ENCODE data around the gene HIBCH. TPM values are rescaled to one million over a fixed set of nuclear protein-coding genes. Genes with fewer than 3 reads are reported as not detected.
"Not testable (repeated sequence)": the region's sequence is repeated elsewhere in the genome, so short reads cannot be mapped to it uniquely, and the experiment has no call there.

HIBCH gene
- 13.2 and 15.4 TPM in 2 replicates for total RNA-seq (2014; rRNA removed; shearing (Covaris generic))

GRCh38 chr2:190319555-190320498, at the start of gene HIBCH:
HIBCH (minus strand) TSS chr2:190319826; CDS start chr2:190319750, 76 bp downstream.
- DNase-seq (ENCODE audit: low spot score) = peak; percentile 99

DNA sequence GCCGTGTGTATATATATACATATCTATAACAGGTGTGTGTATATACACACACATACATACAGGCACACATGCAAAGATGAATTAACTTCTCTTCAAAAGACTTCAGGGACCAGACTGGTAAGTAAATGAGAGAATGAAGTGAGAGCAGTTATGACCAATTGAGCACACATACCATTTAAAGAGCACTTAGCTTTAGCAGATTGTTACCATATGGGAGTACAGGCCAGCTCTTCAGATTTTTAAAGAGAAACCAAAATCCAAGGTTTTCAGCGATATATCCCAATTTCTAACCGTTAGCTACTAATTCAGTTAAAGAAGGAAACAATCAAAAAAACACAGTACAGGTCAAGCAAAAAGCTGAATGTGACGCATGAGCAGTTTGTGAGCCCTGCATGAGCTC, 47.5 kb upstream of the HIBCH start:
- DNase-seq (ENCODE audit: low spot score) = no peak

DNA sequence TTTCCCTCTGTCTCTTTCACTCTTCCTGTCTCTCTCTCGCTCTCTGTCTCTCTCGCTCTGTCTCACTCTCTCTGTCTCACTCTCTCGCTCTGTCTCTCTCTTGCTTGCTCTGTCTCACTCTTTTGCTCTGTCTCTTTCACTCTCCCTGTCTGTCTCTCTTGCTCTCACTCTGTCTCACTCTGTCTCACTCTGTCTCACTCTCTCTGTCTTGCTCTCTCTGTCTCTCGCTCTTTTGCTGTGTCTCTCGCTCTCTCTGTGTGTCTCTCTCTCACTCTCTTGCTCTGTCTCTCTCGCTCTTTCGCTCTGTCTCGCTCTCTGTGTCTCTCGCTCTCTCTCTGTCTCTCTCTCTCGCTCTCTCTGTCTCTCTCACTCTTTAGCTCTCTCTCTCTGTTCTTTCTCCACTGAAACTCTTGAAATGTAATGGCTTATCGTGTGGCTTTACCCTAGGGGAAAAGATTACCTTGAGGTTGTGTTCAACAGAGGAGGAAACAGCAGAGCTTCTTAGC, 46.7 kb upstream of the HIBCH start:
- no peak for DNase-seq (ENCODE audit: low spot score)

GRCh38 chr2:190365499-190366204, 46.0 kb upstream of the HIBCH start:
- no peak for DNase-seq (ENCODE audit: low spot score)

GRCh38 chr2:190362894-190363293, 43.3 kb upstream of the HIBCH start:
- no peak for DNase-seq (ENCODE audit: low spot score)

- no peak for DNase-seq (ENCODE audit: low spot score)
Measured at GRCh38 chr2:190361572-190361971, 41.9 kb upstream of the HIBCH start.

DNA sequence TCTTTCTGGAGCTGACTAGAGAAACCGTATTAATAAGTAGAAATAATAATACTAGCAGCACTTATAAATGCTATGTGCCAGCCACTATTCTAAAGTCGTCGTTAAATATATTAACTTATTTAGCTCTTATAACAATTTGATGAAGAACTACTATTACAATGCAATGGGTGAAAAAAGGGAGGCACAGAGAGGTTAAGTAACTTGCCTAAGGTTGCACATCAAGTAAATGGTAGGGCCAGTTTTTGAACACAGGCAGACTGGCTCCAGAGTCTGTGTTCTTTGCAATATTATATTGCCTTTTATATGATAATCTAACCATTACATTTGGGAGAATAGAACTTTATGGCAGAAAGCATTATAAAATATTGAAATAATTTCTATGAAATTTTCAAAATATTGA, 41.3 kb upstream of the HIBCH start:
- no peak for DNase-seq (ENCODE audit: low spot score)

- no peak for DNase-seq (ENCODE audit: low spot score)
Measured at GRCh38 chr2:190360561-190360960, 40.9 kb upstream of the HIBCH start.

- DNase-seq (ENCODE audit: low spot score) = not testable (repeated sequence)
Measured at GRCh38 chr2:190358655-190359448, 39.2 kb upstream of the HIBCH start.

- DNase-seq (ENCODE audit: low spot score) = no peak
Measured at GRCh38 chr2:190357600-190357999, 38.0 kb upstream of the HIBCH start.

DNA sequence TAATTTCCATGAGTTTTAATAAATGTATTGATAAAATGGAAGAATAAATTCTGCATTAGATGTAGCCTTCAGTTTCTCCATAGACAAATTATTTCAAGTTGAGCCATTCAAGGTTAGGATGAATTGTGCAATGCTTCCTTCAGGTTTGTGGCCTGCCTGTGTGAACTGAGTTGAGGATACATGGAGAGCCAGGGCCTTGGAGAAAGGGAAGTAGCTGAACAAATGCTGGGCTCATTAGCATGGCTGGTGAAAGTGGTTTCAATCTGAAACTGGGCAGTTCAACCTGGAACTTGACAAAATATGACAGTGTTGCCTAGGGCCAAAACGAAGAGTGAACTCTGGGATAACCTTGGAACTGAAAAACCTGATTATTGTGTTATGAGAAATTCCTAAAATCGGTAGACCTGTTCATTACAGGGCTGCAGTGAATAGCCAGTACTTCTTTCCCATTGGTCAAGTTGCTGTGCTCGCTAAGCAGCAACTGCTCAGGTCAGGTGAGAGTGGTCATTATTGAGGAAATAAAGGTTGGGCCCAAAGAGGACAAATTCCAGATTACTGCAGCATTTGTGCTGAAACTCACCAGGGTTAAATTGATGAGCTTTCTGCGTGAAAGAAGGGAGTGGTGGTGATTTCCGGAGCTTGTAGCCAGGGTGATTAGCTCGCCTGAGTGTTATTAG, 36.5 kb upstream of the HIBCH start:
- no peak for DNase-seq (ENCODE audit: low spot score)

DNA sequence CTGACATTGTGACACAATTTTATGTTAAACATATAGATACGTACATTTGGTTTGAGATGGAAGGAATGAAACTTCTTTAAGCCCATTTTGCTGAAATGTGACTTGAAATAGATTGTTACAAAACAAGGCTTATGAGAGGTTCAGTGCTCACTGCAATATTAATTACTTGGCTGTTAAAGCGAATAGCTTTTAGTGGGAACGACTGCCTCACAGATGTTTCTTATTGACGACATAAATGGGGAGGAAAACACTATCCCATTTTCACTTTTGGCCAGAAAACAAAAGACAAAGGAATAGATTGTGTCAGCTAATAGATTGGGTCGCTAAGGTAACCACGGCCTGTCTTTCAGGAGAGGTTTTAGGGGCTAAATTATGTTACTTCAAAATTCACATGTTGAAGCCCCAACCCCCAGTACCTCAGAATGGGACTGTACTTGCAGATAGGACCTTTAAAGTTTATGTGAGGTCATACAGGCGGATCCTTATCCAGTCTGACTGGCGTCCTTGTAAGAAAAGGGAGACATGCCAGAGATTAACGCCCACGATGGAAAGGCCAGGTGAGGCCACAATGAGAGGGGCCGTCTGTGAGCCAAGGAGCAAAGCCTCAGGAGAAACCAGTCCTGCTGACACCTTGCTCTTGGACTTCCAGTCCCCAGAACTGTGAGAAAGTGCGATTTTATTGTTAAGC, 34.5 kb upstream of the HIBCH start:
- no peak for DNase-seq (ENCODE audit: low spot score)

DNA sequence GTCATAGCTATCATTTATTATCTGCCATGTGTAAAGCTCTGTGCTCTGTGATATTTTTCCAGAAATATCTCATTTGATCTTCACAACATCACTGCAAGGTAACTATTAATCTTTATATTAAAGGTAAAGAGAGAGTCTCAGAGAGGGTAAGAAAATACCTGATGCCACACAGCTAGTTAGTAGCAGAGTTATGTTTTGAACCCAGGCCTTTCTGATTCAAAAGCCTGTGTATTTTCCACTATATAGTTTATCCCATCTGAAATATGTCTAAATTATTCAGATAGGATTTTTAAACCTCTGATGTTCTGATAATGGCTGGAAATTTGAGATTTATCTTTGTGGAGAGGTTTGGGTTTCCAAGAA, 33.9 kb upstream of the HIBCH start:
- DNase-seq (ENCODE audit: low spot score) = no peak

- DNase-seq (ENCODE audit: low spot score) = no peak
Measured at GRCh38 chr2:190352668-190353536, 33.3 kb upstream of the HIBCH start.

- DNase-seq (ENCODE audit: low spot score) = no peak
Measured at GRCh38 chr2:190351955-190352354, 32.3 kb upstream of the HIBCH start.

DNA sequence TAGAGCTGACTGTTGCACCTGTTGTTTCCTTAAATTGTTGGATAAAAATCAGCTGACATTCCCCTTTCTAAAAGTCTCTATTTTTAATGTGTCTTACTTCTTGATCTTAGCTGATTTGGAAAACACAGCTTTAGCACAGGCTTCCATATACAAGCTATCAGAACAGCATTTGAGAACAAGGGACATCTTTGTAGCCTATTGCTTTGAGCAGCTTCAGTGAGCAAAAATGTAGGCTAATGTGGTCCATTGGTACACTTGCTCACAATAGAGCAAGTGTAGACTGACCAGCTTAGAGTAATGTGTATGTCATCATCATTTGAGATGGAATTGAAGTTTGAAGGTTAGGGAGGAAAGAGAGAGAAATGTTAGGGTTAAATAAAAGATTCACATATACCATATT, 30.7 kb upstream of the HIBCH start:
- no peak for DNase-seq (ENCODE audit: low spot score)

DNA sequence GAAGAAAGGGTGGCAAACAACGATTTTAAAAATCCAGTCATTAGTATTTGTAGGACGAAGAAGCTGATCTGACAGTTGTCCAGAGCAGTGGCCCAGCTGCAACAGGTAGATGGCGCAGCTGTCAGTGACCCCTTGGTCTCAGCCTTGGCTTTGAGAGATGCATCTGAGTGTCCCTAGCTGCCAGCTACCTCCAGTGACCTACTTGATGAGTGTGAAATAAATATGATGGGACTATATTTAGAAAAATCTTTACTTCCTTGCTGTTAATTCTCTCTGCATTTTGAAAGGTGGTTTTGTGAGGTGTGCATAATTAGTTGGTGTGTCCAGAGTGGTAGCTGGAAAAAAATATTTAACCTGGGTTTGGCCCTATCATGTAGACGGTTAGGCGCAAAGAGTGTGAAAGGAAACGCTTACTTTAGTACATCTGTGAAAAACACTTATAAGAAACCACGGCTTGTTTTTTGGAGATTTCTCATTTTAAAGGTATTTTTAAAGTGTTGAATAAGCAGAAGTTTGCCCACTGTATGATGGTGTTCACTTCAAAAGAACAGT, 24.7 kb upstream of the HIBCH start:
- peak; percentile 40 for DNase-seq (ENCODE audit: low spot score)

- peak; percentile 37 for DNase-seq (ENCODE audit: low spot score)
Measured at GRCh38 chr2:190343536-190344275, 24.1 kb upstream of the HIBCH start, which contains the start of gene INPP1. INPP1 (plus strand) TSS chr2:190343589; CDS start chr2:190360103, 16,514 bp downstream.

All from H4 (cell line).